HL-60 (cell line): ENCODE measurements around the gene LRRC75B.
"Not testable (repeated sequence)": the region's sequence is repeated elsewhere in the genome, so short reads cannot be mapped to it uniquely, and the experiment has no call there.

Source experiments
- CTCF ChIP-seq: IDR thresholded peaks from one replicate; pipeline ENCODE4 v1.5.1; 2011; ENCODE audit warnings: low read length, control low read depth, inconsistent platforms; ENCODE audit not compliant: insufficient read depth
- TF ChIP-seq, protein P1 (sequence below): IDR thresholded peaks from 2 replicates; pipeline ENCODE4 v1.6.1; 2012; ENCODE audit warnings: low read depth; ENCODE audit not compliant: insufficient replicate concordance

- TF ChIP-seq, protein P1, sequence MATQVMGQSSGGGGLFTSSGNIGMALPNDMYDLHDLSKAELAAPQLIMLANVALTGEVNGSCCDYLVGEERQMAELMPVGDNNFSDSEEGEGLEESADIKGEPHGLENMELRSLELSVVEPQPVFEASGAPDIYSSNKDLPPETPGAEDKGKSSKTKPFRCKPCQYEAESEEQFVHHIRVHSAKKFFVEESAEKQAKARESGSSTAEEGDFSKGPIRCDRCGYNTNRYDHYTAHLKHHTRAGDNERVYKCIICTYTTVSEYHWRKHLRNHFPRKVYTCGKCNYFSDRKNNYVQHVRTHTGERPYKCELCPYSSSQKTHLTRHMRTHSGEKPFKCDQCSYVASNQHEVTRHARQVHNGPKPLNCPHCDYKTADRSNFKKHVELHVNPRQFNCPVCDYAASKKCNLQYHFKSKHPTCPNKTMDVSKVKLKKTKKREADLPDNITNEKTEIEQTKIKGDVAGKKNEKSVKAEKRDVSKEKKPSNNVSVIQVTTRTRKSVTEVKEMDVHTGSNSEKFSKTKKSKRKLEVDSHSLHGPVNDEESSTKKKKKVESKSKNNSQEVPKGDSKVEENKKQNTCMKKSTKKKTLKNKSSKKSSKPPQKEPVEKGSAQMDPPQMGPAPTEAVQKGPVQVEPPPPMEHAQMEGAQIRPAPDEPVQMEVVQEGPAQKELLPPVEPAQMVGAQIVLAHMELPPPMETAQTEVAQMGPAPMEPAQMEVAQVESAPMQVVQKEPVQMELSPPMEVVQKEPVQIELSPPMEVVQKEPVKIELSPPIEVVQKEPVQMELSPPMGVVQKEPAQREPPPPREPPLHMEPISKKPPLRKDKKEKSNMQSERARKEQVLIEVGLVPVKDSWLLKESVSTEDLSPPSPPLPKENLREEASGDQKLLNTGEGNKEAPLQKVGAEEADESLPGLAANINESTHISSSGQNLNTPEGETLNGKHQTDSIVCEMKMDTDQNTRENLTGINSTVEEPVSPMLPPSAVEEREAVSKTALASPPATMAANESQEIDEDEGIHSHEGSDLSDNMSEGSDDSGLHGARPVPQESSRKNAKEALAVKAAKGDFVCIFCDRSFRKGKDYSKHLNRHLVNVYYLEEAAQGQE = not testable (repeated sequence)
- not testable (repeated sequence) for TF ChIP-seq CTCF
Measured at GRCh38 chr22:24621244-24621643, 28.4 kb upstream of the LRRC75B start.
